Gastrocnemius medialis (tissue), 4 donors: ENCODE measurements around the gene SLC12A4.

Experiments used
- CTCF ChIP-seq, 5 experiments: fragments of 450-650 bp in 3 of 5; fragments of 200-600 bp in 2 of 5; sonication (generic) in 2 of 5; IDR thresholded peaks in 4 of 5; conservative IDR thresholded peaks in 1 of 5; 1 replicate in 4 of 5; 2 replicates in 1 of 5; pipeline ENCODE4 v1.5.1; 2016 to 2019; ENCODE audit warnings: antibody characterized with exemption in 5 of 5, mild to moderate bottlenecking in 3 of 5, moderate library complexity in 3 of 5
- POLR2A ChIP-seq, 2 donors: fragments of 450-650 bp; IDR thresholded peaks; one replicate each; pipeline ENCODE4 v1.6.1; 2017; ENCODE audit warnings: antibody characterized with exemption in 2 of 2, mild to moderate bottlenecking in 2 of 2, moderate library complexity in 2 of 2

GRCh38 chr16:68003031-68003430 is 34.6 kb upstream of the SLC12A4 start:
- no peak for TF ChIP-seq CTCF (IDR thresholded peaks at IDR 0.05 in 4 of 5, conservative IDR thresholded peaks at IDR 0.05 in 1 of 5)
- no peak for TF ChIP-seq POLR2A (IDR thresholded peaks at IDR 0.05)
